IMR-90 (cell line): ENCODE data around the gene VTCN1. TPM values are rescaled to one million over a fixed set of nuclear protein-coding genes. Genes with fewer than 3 reads are reported as not detected.

ENCODE experiments used
- ATAC-seq: fragments of 200-7000 bp; cut with Tn5 transposase; 2 replicates; pipeline ENCODE4 v1.9.1; 2020; ENCODE audit warnings: low read depth, mild to moderate bottlenecking, moderate library complexity
- BruUV-seq: library from RNA; stranded (reverse); fragments of 400-500 nt; replicated peaks from 2 replicates; lab custom pipeline; 2021; lab: Mats Ljungman, UMichigan
- CTCF ChIA-PET: fragments of 300-600 bp; formaldehyde crosslinking; extraction: SDS; loops from one replicate; lab custom pipeline; 2021; ENCODE audit warnings: antibody characterized with exemption; lab: Yijun Ruan, JAX
- POLR2A ChIA-PET: fragments of 300-600 bp; sonication (Branson Sonifier 250); formaldehyde crosslinking; loops from one replicate; lab custom pipeline; 2022; ENCODE audit warnings: antibody characterized with exemption; ENCODE audit not compliant: unreplicated experiment; lab: Charles Lee
- DNase-seq: peaks from one replicate; pipeline ENCODE4 v3.0.0; 2013
- H2AFZ ChIP-seq: replicated peaks from 2 replicates; pipeline ENCODE3; 2013; ENCODE audit warnings: low read length, mild to moderate bottlenecking; ENCODE audit not compliant: poor library complexity
- H2AK5ac ChIP-seq: 2 replicates; pipeline ENCODE4 v1.6.1; 2013; ENCODE audit warnings: low read depth, low read length, inconsistent platforms
- H2AK9ac ChIP-seq: replicated peaks from 2 replicates; pipeline ENCODE3; 2013; ENCODE audit warnings: mild to moderate bottlenecking, low read depth, low read length, moderate library complexity; ENCODE audit not compliant: poor library complexity
- H2BK120ac ChIP-seq: 2 replicates; pipeline ENCODE4 v1.6.1; 2013; ENCODE audit warnings: low read depth, low read length, inconsistent platforms
- H2BK15ac ChIP-seq: 3 replicates; pipeline ENCODE4 v1.6.1; 2013; ENCODE audit warnings: low read depth, low read length, inconsistent platforms
- H2BK20ac ChIP-seq: 2 replicates; pipeline ENCODE4 v1.6.1; 2013; ENCODE audit warnings: low read depth, mild to moderate bottlenecking, inconsistent platforms, low read length, moderate library complexity
- H2BK5ac ChIP-seq: 2 replicates; pipeline ENCODE4 v1.6.1; 2013; ENCODE audit warnings: mild to moderate bottlenecking, low read depth, low read length, inconsistent platforms; ENCODE audit not compliant: poor library complexity, severe bottlenecking
- H3K14ac ChIP-seq: replicated peaks from 2 replicates; pipeline ENCODE4 v1.6.1; 2013; ENCODE audit warnings: low read depth, low read length, inconsistent platforms
- H3K18ac ChIP-seq: 2 replicates; pipeline ENCODE4 v1.6.1; 2013; ENCODE audit warnings: low read depth, low read length, control low read depth
- H3K23ac ChIP-seq: 2 replicates; pipeline ENCODE4 v1.6.1; 2013; ENCODE audit warnings: low read depth, low read length, inconsistent platforms
- H3K27ac ChIP-seq: 2 replicates; pipeline ENCODE4 v1.5.1; 2013; ENCODE audit warnings: mild to moderate bottlenecking, control low read depth, low read length; ENCODE audit not compliant: insufficient read depth
- H3K27me3 ChIP-seq: 2 replicates; pipeline ENCODE4 v1.6.1; 2013; ENCODE audit warnings: low read length; ENCODE audit not compliant: control insufficient read depth, insufficient read depth
- H3K36me3 ChIP-seq: 2 replicates; pipeline ENCODE4 v1.6.1; 2013; ENCODE audit warnings: low read length, mixed read lengths; ENCODE audit not compliant: control insufficient read depth, insufficient read depth
- H3K4ac ChIP-seq: 2 replicates; pipeline ENCODE4 v1.6.1; 2013; ENCODE audit warnings: low read depth, low read length, inconsistent platforms
- H3K4me1 ChIP-seq: 2 replicates; pipeline ENCODE4 v1.6.1; 2013; ENCODE audit warnings: low read length, mixed read lengths; ENCODE audit not compliant: control insufficient read depth, insufficient read depth
- H3K4me2 ChIP-seq: 2 replicates; pipeline ENCODE4 v1.6.1; 2013; ENCODE audit warnings: low read depth, mild to moderate bottlenecking, control low read depth, low read length, moderate library complexity
- H3K4me3 ChIP-seq: 2 replicates; pipeline ENCODE4 v1.5.1; 2013; ENCODE audit warnings: low read depth, mild to moderate bottlenecking, control low read depth, low read length, moderate library complexity; ENCODE audit not compliant: insufficient read depth
- H3K56ac ChIP-seq: 2 replicates; pipeline ENCODE4 v1.6.1; 2013; ENCODE audit warnings: low read length, inconsistent platforms; ENCODE audit not compliant: insufficient read depth; ENCODE audit errors: extremely low read depth
- H3K79me1 ChIP-seq, 2 experiments: 2 replicates each; pipeline ENCODE4 v1.6.1; 2013; ENCODE audit warnings: low read length in 2 of 2, inconsistent platforms in 1 of 2, low read depth in 1 of 2
- H3K9ac ChIP-seq: 2 replicates; pipeline ENCODE4 v1.6.1; 2013; ENCODE audit warnings: low read depth, low read length, control low read depth
- H3K9me1 ChIP-seq: 2 replicates; pipeline ENCODE4 v1.6.1; 2013; ENCODE audit warnings: low read length, inconsistent platforms; ENCODE audit not compliant: insufficient read depth
- H3K9me3 ChIP-seq: 2 replicates; pipeline ENCODE4 v1.6.1; 2013; ENCODE audit warnings: low read length; ENCODE audit not compliant: control insufficient read depth, insufficient read depth
- H4K20me1 ChIP-seq: 2 replicates; pipeline ENCODE4 v1.6.1; 2013; ENCODE audit warnings: low read length, inconsistent platforms; ENCODE audit not compliant: insufficient read depth
- H4K5ac ChIP-seq: 2 replicates; pipeline ENCODE4 v1.6.1; 2013; ENCODE audit warnings: mild to moderate bottlenecking, low read depth, low read length, control low read depth
- H4K8ac ChIP-seq, 2 experiments: 2 replicates each; pipeline ENCODE4 v1.6.1; 2013; ENCODE audit warnings: low read depth in 2 of 2, low read length in 2 of 2, control low read depth in 1 of 2, inconsistent platforms in 1 of 2
- H4K91ac ChIP-seq: 2 replicates; pipeline ENCODE4 v1.6.1; 2013; ENCODE audit warnings: low read depth, low read length, inconsistent platforms; ENCODE audit not compliant: insufficient read depth
- BHLHE40 ChIP-seq: fragments of 150-350 bp; IDR thresholded peaks from 2 replicates; pipeline ENCODE4 v1.6.1; 2016; ENCODE audit warnings: mild to moderate bottlenecking, low read depth, low read length
- MAFK ChIP-seq: IDR thresholded peaks from 2 replicates; pipeline ENCODE4 v1.6.1; 2012; ENCODE audit warnings: low read depth, low read length, improper control_type of control experiment
- MAZ ChIP-seq: IDR thresholded peaks from 2 replicates; pipeline ENCODE4 v1.6.1; 2012; ENCODE audit warnings: low read depth, mild to moderate bottlenecking, low read length, improper control_type of control experiment, moderate library complexity, borderline replicate concordance
- MXI1 ChIP-seq: IDR thresholded peaks from 2 replicates; pipeline ENCODE4 v1.6.1; 2012; ENCODE audit warnings: low read depth, mild to moderate bottlenecking, low read length, moderate library complexity, borderline replicate concordance
- POLR2A ChIP-seq: IDR thresholded peaks from 2 replicates; pipeline ENCODE4 v1.6.1; 2012; ENCODE audit warnings: mild to moderate bottlenecking, low read depth, low read length
- RCOR1 ChIP-seq: IDR thresholded peaks from 2 replicates; pipeline ENCODE4 v1.6.1; 2012; ENCODE audit warnings: mild to moderate bottlenecking, low read length, improper control_type of control experiment; ENCODE audit not compliant: insufficient replicate concordance
- RFX5 ChIP-seq: IDR thresholded peaks from 2 replicates; pipeline ENCODE4 v1.8.0; 2012; ENCODE audit warnings: low read depth, mild to moderate bottlenecking, low read length, moderate library complexity
- WGBS, 2 experiments: methylation state at CpG; one replicate each; pipeline versions ENCODE4 v1.1.5 to v1.1.7; 2013; ENCODE audit warnings: missing lambda C conversion rate in 2 of 2; ENCODE audit not compliant: insufficient read length in 1 of 2; ENCODE audit errors: extremely low coverage in 2 of 2; 5-methylcytosine and 5-hydroxymethylcytosine counted together
- dilution Hi-C: fragments of 300-500 bp; cut with HindIII; formaldehyde crosslinking; loops from one replicate; pipeline ENCODE4 v1.14.3; 2018; ENCODE audit warnings: low sequenced_read_pairs; ENCODE audit not compliant: unreplicated experiment
- in situ Hi-C: fragments of 300-500 bp; cut with MboI; formaldehyde crosslinking; loops from 3 replicates; pipeline ENCODE4 v1.14.3; 2019; ENCODE audit warnings: low sequenced_read_pairs, inconsistent platforms, mixed read lengths
- intact Hi-C: fragments of 100-400 bp; cut with micrococcal nuclease; formaldehyde crosslinking; loops from 2 replicates; pipeline ENCODE4 v1.10.0; 2022
- polyA plus RNA-seq, 3 experiments: library from polyadenylated mRNA; depleted of rRNA; stranded (reverse); fragments of >200 nt; gene quantifications; 2 replicates each; pipeline ENCODE4 v1.2.3, GENCODE V29; 2012; ENCODE audit warnings: low replicate concordance in 1 of 3
- total RNA-seq: library from RNA; depleted of rRNA; stranded (reverse); fragments of >200 nt; gene quantifications from 2 replicates; pipeline ENCODE4 v1.2.3, GENCODE V29; 2012

Gene VTCN1
- total and polyA plus RNA-seq, 2 of the 4 experiments (the other 2 are of a cell fraction), result not detected

DNA sequence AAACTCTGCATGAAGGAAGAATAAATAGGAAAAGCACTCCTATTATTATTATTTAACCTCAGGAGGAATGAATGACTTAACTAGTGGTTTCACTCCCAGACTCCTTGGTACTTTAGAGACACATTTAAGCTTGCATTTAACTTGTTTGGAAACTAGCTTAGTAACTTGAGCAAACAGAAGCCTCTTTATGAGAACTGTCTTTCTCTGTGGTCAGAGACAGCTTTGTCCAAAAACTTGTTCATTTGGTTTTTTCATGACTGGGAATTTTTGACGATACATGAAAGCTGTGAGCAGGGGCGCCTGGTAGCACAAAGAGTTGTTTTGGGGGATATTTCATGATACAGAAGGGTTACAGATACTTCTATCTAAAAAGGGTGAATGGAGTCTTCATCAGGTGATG is 33.6 kb upstream of the VTCN1 start:
- H2BK120ac ChIP-seq, result no peak overlapping the region
- no peak overlapping the region for H2BK5ac ChIP-seq
- DNase-seq, result no peak
- no peak overlapping the region for H4K5ac ChIP-seq
- H3K4me3 ChIP-seq, result no peak overlapping the region
- H3K4me1 ChIP-seq, result no peaks in the 10 kb centered on the region
- H3K56ac ChIP-seq, result no peak overlapping the region
- no peak overlapping the region for H3K4ac ChIP-seq
- H2BK15ac ChIP-seq, result no peak overlapping the region
- H3K36me3 ChIP-seq, result no peaks in the 10 kb centered on the region
- no peak overlapping the region for H2AK5ac ChIP-seq
- H3K18ac ChIP-seq, result no peak overlapping the region
- no peak for ATAC-seq
- peaks cover 5% of the 10 kb centered on the region for H3K27me3 ChIP-seq
- intact Hi-C loops (no loop called here), dilution Hi-C loops (no loop called here), in situ Hi-C loops (no loop called here)
- no peaks in the 10 kb centered on the region for H3K9me1 ChIP-seq
- H3K9ac ChIP-seq, result no peak overlapping the region
- H4K8ac ChIP-seq, result no peak overlapping the region
- H2AK9ac ChIP-seq, result no peak overlapping the region
- CTCF ChIA-PET, result no interaction called here
- TF ChIP-seq MAFK (no peak), POLR2A (no peak), MXI1 (no peak), BHLHE40 (no peak), RFX5 (no peak), RCOR1 (no peak), MAZ (no peak)
- H3K79me1 ChIP-seq, result no peaks in the 10 kb centered on the region
- no peak overlapping the region for H3K27ac ChIP-seq
- no peak overlapping the region for H3K4me2 ChIP-seq
- H3K14ac ChIP-seq, result no peak overlapping the region
- BruUV-seq, result no TSS peak
- H3K23ac ChIP-seq, result no peak overlapping the region
- H4K20me1 ChIP-seq, result no peaks in the 10 kb centered on the region
- no peaks in the 10 kb centered on the region for H3K9me3 ChIP-seq
- H4K91ac ChIP-seq, result no peak overlapping the region
- H2BK20ac ChIP-seq, result no peak overlapping the region
- no CpG with 5 or more reads among the region's 2 CpGs for WGBS, 2 experiments
- POLR2A ChIA-PET, result no interaction called here
- no peak overlapping the region for H2AFZ ChIP-seq
